Superior temporal gyrus (tissue), 1 donor: Measurements from ENCODE around the gene KIF5B.
"Not testable (repeated sequence)": the region's sequence is repeated elsewhere in the genome, so short reads cannot be mapped to it uniquely, and the experiment has no call there.

Source experiments
- DNase-seq: peaks from one replicate; pipeline ENCODE4 v3.0.0-alpha.2; 2016; ENCODE audit errors: extremely low spot score

The KIF5B gene

DNA sequence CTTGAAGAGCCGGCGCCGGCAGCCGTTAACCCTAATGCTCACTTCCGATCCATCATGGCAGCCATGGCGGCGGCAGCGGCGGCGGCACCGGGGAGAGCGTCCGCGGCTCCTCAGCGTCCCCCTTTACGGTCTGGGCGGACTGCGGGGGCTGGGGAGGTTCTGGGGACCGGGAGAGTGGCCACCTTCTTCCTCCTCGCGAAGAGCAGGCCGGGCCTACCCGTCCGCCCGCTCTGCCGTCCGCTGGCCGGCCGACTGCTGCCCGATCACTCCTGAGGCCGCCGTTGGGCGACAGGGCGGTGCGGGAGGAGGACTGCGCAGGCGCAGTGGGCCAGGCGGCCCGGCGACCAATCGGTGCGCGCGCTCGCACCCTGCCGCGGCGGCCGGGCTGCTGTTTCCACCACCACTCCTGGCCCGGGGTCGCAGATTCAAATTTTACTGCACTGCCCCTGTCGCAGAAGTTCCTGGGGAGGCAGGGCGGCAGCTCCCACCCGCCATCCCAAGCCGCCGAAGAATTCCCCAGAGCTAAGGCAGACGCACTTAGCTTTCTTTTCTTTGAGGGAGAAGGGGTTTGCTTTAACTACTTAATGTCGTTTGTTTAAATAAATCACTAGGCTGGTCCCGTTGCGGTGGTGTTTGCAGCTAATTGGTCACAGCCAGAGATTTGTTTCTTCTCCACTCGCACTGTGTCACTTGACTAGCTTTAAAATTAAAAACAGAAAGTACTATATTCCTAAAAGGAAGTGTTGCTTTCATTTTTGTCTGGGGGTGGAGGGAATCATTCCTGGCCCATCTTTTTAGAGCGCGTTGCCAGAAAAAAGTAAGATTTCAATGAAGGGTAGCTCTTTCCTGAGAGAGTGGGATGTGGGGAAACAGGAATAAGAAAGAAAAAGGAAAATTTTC, at the start of gene KIF5B:
Gene KIF5B (minus strand): TSS at position 290 of the 900 bp plus-strand sequence. CDS start 452 bp downstream, outside the sequence.
- DNase-seq: peak; percentile 89

DNA sequence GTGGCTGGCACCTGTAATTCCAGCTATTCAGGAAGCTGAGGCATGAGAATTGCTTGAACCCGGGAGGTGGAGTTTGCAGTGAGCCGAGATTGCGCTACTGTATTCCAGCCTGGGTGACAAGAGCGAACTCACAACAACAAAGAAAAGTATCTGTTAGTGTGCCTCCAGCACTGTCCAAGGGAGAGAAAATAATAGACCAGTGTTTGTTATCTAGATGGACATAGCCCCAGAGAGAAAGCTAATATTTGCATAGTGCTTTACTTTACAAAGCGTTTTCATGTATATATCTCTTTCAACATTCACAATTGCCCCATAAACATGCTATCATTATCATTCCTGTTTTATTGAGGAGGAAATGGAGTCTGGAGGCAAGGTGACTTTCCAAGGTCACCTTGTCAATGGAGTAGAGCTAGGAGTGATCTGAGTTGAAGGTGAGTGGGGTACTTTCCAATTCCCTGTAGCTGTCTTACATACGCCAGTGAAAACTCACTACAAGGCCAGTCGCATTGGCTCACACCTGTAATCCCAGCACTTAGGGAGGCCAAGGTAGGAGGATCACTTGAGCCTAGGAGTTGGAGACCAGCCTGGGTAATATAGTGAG, 49.7 kb upstream of the KIF5B start:
- no peak for DNase-seq

DNA sequence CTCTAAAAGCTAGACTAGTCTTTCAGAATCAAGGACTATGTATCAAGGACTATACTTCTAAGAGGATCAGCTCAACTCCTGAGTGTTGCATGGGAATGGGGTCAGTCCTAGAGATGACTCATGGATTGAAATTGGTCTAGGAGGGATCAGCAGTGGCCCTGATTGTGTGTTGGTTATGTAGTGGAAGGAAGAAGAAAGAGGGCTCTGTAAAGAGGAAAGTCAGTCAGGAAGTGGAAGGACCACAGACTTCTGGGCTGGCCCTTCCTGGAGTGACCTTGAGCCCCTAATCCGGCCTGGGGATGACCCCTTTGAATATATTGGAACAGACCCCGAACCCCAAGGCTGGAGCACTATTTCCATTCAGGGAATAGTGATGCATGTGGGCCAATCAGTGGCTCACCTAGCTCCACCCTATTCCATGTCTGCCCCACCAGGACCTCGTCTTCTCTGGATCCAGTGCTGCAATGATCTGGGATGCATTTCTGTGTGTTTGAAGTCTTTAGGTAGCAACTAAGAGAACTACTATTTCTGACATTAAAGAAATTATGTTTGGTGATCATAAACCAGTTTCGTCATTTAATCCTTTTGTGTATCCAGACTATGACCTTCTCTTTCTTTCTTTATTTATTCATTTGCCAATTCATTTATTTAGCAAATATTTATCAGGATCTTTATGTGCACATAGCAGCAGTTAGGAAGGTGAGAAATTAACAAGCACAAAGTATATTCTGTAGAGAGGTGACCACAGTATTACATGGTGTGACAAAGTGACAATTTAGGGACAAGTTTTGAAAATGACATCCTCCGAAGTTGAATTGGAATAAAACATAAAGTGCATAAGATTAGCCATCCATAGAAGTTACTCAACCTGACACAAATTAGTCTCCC, 48.6 kb upstream of the KIF5B start:
- no peak for DNase-seq

DNA sequence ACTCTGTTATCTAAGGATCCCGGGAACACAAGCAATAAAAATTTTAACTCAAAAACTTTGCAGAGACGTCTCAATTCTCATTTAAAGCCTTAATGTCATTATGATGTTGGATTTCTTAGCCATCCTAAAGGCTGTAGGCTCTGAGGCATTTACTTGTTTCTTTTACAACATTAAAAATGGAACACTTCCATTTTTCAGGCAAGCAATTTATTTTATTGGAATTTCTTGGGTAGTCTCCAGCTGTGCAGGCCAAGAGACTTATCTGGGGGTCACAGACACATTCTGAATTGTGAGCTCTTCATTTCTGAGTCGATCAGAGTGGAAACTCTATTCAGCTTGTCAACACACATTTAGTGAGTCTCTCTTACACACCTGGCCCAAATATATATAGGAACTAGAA, 48.0 kb upstream of the KIF5B start:
- no peak for DNase-seq

DNA sequence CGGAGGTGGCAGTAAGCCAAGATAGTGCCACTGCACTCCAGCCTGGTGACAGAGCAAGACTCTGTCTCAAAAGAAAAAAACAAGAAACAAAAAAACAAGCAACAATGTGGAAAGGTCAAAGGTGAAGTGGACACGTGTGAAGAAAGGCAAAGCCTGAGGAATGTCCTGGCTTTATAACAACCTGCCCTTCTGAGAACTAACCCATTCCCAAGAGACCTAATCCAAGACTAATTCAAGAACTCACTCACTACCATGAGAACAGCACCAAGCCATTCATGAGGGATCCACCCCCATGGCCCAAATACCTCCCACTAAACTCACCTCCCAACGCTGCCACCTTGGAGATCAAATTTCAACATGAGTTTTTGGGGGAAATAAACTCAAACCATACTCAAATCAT, 47.5 kb upstream of the KIF5B start:
- no peak for DNase-seq

DNA sequence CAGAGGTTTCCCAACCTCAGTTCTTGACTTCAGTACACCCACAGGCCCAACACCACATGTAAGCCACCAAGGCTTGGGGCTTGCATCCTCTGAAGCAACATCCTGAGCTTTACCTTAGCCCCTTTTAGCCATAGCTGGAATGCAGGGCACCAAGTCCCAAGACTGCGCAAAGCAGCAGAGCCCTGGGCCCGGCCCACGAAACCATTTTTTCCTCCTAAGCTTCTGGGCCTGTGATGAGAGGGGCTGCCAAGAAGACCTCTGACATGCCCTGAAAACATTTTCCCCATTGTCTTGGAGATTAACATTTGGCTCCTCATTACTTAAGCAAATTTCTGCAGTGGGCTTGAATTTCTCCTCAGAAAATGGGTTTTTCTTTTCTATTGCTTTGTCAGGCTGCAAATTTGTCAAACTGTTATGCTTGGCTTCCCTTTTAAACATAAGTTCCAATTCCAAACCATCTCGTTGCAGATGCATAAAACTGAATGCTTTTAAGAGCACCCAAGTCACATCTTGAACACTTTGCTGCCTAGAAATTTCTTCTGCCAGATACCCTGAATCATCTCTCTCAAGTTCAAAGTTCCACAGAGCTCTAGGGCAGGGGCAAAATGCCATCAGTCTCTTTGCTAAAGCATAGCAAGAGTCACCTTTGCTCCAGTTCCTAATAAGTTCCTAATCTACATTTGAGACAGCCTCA, 42.5 kb upstream of the KIF5B start:
- DNase-seq: not testable (repeated sequence)

DNA sequence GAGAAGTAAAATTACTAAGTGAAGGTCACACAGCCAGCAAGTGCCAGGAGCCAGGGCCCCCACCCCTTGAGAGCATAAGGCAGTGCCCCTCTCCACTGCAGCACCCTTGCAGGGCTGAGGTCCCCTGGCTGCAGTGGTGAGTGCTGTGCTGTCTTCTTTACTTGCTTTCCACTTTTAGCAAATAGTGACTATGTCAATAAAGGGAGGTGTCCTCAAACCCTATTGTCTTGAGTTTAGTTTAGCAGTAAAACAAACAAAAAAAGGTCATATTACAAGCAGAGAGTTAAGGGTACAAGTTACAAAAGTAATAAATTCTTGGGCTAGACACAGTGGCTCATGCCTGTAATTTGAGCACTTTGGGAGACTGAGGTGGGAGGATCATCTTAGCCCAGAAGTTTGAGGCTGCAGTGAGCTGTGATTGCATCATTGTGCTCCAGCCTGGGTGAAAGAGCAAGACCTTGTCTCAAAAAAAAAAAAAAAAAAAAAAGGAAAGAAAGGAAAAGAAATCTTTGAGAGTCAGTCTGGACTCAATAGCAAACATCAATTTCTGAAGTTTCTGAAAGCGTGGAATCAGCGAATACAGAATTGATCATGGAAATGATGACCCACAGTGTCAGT, 39.0 kb upstream of the KIF5B start:
- DNase-seq: no peak

DNA sequence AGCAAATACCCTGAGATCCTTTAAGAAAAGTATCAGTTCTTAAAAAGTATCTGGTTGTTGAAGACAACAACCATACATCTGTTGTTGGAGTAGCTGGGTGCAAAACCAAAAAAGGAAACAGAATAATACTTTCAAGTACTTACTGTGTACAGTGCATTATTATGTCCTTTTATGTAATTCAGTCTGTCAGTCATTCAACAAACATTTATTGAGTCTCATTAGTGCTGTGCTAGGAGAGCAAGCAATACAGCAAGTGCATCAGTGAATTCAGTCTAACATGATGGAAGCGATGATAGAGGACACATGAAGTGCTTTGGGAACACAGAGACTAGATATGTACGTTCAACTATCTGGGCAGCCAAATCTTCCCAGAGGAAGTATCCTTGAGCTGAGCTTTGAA, 37.4 kb upstream of the KIF5B start:
- DNase-seq: no peak

DNA sequence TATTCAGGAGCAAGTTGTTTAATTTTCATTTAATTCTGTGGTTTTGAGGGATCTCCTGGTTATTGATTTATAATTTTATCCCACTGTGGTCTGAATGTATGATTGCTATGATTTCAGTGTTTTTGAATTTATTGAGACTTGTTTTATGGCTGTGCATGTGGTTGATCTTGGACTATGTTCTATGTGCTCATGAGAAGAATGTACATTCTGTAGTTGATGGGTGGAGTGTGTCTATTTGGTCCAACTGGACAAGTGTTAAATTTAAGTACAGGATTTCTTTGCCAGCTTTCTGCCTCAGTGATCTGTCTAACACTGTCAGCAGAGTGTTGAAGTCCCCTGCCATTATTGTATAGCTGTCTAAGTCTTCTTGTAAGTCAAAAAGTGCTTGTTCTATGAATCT, 34.8 kb upstream of the KIF5B start:
- no peak for DNase-seq

DNA sequence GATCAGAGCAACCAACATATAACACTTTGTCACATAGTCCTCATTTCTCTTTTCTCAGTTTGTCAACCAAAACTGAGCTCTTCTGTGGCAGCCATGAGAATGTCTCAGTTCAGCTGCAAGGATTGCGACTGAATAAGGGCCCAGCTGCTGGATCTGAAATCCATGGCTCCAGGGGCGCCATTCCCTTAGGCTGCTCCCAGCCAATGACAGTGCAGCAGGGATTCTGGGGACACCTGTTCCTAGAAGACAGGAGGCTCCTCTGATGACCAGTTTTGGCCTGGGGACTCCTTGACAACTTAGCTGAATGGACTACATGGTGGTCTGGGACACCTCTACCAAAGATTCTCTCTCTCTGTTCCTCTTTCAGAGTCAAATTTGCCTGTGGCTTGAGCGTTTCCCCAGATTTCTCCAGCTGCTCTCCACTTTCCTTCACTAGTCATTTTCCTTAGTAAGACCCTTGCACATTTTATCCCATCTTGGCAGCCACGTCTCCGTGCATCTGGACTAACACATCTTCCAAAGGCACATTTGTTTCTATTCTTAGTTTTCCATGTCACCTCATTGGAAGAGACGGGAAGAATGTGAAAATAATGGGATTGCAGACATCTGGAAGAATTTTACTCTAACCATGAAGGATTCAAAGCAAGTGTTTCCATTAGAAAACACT, 28.1 kb upstream of the KIF5B start:
- DNase-seq: no peak

DNA sequence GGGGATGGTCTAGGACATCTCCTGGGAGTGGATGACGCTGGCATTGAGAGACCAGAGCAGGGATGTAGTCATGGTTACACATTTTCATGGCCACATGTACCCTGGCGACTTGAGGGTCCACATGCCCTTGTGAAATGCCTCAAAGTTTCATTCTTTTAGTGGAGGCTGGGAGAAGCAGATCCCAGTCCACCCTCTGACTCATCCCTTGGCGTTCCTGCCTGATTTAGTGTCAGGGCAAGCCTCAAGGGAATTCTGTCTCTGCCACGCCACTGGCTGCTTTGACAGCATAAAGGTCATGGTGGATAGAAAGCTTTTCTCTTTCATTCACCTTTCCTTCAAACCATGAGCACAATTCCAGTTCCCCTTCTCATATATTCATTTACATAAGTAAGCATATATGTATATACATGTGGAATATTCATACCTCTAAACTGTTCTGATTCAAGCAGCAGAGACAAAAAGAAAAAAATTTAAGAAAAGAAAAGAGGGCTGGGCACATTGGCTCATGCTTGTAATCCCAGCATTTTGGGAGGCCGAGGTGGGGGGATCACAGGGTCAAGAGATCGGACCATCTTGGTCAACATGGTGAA, 21.8 kb upstream of the KIF5B start:
- DNase-seq: no peak

DNA sequence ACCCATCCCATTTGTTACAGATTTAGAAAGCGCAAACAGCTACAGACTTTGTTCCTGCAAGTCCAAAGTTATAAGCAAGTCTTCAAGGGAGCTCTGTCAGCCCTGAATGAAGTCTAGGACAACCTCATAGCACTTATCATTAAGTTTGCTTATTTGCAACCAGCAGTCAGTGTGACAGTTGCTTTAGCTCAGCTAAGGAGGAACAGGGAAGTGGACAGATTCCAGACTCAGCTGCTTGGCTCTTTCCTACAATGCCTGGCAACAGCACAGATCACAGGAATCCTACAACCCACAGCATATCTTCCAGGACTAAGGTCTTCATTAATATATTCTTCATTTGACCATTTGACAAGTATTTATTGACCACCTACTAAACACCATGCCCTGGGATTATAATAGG, 17.4 kb upstream of the KIF5B start:
- no peak for DNase-seq

DNA sequence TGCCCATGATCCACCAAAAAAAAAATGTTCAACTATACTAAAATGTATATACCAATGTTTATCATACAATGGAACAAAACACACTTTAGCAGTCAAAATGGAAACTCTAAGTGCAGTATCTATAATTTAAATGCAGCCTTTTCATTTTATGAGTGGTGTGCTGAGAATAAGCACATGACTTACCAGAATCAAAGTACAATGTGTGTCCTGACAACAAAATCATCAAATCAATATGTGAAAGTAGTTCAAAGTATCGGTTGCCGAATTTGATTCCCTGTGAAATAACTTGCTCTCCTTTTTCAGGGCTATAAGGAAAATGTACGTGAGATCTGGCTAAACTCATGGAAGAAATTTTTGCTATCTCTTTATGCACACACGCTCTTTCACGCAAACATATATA, 16.9 kb upstream of the KIF5B start:
- no peak for DNase-seq

DNA sequence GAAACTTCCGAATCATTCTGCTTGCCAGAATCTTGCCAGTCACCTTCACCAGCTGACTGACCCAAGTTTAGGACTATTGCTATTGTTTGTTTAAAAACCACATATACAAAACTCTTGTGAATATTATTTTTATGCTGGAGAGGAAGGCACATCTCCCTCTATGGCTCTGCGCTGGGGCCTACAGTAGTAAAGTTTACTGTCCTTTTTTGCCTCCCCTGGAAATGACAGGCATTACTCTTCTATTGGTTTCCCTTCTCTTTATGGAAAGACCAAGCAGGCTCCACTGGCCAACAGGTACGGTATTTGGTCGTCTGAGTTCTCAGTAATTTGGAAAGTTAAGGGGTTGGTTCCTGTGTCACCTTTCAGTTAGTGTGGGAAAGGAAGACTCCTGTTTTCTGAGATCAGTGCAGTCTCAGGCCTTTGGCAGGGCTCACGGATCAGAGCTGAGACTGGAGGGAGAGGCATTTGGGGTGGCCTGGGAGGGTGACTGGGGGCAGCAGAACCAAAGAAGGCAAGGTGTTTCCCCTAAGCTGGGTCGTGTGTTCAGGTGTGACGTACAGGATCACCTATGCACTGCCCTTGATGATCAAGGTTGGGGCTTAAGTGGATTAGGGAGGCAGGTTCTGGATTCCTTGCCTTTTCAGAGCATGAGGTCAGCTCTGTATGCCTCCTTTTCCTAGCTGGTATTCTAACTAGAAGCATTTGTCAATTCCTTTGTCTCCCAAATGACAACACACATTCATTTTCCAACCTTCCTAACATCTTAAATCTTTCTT, 16.0 kb upstream of the KIF5B start:
- no peak for DNase-seq

DNA sequence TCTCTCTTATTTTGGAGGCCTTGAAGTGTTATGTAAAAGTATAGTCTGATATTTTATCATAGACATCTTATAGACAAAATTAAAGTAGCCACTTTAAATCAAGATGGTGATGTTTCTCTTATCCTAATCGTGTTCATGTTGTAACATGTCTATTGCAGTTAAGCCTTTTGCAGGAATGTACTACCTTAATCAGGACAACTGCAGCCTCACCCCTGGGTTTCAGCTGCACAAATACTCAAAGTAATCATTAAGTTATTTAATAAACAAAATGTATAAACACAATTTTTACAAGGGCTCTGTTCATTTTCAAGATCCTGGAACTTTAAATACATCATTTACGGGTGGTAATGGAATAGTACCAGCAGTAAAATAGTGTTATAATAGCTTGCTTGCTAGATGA, 14.4 kb upstream of the KIF5B start:
- DNase-seq: no peak

DNA sequence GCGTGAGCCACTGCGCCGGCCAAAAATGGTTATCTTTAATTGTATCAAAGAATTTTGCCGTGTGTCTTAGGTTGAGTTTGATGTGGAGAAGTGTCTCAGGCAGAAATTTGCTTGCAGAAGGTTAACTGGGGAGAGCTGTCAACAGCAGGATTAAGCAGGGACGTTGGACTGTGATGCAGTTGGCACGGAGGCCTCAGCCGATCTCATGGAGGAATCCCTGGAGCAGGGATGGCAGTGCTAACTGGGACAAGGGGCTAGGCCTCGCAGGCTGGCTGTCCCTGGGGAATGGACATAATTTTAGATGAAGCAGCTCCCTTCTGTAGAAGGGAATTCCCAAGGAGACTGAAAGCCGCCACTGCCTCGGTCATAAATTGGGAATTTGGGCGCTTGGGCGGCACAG, 12.3 kb upstream of the KIF5B start:
- DNase-seq: no peak

DNA sequence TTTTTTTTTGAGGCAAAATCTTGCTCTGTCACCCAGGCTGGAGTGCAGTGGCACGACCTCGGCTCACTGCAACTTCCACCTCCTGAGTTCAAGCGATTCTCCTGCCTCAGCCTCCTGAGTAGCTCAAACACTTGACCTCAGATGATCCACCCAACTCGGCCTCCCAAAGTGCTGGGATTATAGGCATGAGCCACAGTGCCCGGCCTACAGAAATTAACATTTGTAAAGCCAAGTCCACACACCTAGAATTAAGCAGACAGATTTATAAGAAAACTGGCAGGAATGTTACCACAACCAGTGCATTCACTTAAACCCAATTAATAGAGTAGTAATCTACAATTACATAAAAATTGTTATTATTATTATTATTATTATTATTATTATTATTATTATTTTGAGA, 11.7 kb upstream of the KIF5B start:
- not testable (repeated sequence) for DNase-seq

DNA sequence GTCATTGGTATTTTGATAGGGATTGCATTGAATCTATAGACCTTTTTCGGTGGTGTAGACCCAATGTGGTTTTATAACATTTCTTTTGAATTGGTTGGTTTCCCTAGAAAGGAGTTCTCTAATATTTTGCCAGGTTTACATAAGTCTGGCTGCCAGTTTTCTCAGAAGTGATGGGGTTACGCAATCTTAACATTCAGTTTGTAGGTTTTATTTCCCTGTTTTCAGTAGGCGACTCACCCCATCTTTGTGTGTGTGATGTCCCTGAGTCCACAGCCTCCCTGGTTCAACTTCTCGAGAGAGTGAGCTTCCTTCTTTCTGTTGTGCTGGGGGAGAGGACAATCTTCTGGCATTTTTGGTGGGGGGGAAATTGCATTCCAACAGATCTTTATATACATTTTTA, 9.6 kb upstream of the KIF5B start:
- DNase-seq: no peak

DNA sequence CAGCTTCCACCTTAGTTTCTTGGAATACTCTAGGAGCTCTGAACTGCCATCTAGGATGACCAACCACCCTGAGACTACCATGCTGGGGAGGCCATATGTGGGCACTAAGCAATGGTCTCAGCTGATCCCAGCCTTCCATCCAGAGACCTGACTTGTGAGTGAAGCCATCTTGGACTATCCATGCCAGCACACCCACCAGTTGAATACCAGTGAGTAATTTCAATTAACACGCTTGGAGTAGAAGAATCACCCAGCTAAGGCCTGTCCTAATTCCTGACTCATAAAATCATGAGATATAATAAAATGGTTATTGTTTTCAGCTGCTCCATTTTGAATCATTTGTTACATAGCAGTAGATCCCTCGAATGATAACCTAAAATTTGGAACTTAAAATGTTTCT, 5.2 kb upstream of the KIF5B start:
- no peak for DNase-seq

DNA sequence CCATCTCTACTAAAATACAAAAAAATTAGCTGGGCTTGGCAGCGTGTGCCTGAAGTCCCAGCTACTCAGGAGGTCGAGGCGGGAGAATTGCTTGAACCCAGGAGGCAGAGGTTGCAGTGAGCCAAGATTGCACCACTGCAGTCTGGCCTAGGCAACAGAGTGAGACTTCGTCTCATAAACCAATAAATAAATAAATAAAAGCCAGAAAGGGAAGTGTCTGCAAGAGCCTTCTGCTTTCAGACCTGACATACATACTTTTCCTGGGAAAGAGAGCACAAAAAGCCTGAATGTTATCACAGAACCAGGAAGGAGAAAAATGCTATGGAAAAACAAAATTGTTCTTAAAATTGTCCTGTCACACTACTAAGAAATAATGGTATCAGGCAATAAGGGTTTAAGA, 4.1 kb upstream of the KIF5B start:
- no peak for DNase-seq
